HUES6 (cell line): ENCODE measurements around the gene BCL2L1.

ENCODE experiments used
- H3K27ac ChIP-seq: 2 replicates; pipeline ENCODE4 v1.7.0; 2013; ENCODE audit warnings: low read depth, mild to moderate bottlenecking, low read length, inconsistent platforms
- H3K27me3 ChIP-seq: 2 replicates; pipeline ENCODE4 v1.6.1; 2013; ENCODE audit warnings: low read length; ENCODE audit not compliant: control insufficient read depth, insufficient read depth
- H3K36me3 ChIP-seq: 2 replicates; pipeline ENCODE4 v1.6.1; 2013; ENCODE audit warnings: low read length; ENCODE audit not compliant: control insufficient read depth, insufficient read depth
- H3K4me1 ChIP-seq: 2 replicates; pipeline ENCODE4 v1.6.1; 2013; ENCODE audit warnings: low read length; ENCODE audit not compliant: control insufficient read depth, insufficient read depth
- H3K4me3 ChIP-seq: 2 replicates; pipeline ENCODE4 v1.5.1; 2013; ENCODE audit warnings: low read depth, low read length
- H3K9ac ChIP-seq: one replicate; pipeline ENCODE4 v1.6.1; 2013; ENCODE audit warnings: mild to moderate bottlenecking, low read length
- H3K9me3 ChIP-seq: 2 replicates; pipeline ENCODE4 v1.6.1; 2013; ENCODE audit warnings: low read depth, low read length; ENCODE audit not compliant: control insufficient read depth, insufficient read depth

The BCL2L1 gene

GRCh38 chr20:31698243-31698802, 24.3 kb downstream of the BCL2L1 start:
- Histone ChIP-seq H3K27ac (0 out of 2 replicates have a peak overlapping the region, but pooled peaks have one; percentile 36), H3K9me3 (no peaks in the 10 kb centered on the region), H3K4me3 (no peak overlapping the region), H3K36me3 (peaks cover 22% of the 10 kb centered on the region; the same call in 1 of the 2 replicates), H3K27me3 (no peaks in the 10 kb centered on the region), H3K9ac (no peak overlapping the region), H3K4me1 (peaks cover 41% of the 10 kb centered on the region)

DNA sequence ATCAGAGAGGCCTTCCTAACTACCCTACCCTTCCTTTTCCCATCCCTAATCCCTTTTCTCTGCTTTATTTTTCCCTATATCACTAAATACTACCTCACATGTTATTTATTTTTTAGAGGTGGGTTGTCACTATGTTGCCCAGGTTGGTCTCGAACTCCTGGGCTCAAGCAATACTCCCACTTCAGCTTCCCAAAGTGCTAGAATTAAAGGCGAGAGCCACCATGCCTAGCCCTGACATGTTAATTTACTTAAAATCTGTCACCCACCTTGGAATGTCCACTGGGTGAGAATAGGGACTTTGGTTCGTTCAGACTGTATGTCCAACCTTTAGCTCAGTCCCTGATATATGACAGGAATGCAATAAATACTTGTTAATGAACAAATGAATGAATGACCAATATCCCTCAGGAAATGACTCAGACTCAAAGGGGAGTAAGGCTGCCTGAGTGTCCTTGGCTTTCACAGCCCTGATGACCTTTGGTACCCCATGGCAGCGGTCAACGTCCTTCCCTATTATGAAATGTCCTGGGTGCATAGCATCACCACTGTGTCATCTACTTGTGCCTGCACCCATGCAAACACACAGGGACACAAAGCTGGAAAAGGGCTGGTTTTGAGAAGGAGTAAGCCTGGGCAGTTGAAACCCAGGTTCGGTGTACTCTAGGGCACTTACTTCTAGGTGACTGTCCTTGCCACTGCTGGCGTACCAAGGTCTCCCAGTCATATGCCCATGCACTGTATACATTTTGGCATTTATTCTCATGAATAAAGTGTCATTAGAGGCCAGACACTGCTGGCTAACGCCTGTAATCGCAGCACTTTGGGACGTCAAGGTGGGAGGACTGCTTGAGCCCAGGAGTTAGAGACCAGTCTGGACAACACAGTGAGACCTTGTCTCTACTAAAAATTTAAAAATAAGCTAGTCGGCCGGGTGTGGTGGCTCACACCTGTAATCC, 26.5 kb downstream of the BCL2L1 start:
- Histone ChIP-seq H3K9ac (no peak overlapping the region), H3K4me1 (peaks cover 51% of the 10 kb centered on the region), H3K36me3 (peaks cover 12% of the 10 kb centered on the region; the same call in 1 of the 2 replicates), H3K27me3 (no peaks in the 10 kb centered on the region), H3K9me3 (no peaks in the 10 kb centered on the region), H3K27ac (no peak overlapping the region), H3K4me3 (no peak overlapping the region)

GRCh38 chr20:31694842-31695593, 27.6 kb downstream of the BCL2L1 start:
- Histone ChIP-seq H3K27me3 (no peaks in the 10 kb centered on the region), H3K27ac (no peak overlapping the region), H3K4me3 (no peak overlapping the region), H3K9ac (no peak overlapping the region), H3K4me1 (peaks cover 51% of the 10 kb centered on the region), H3K9me3 (no peaks in the 10 kb centered on the region), H3K36me3 (peaks cover 12% of the 10 kb centered on the region; the same call in 1 of the 2 replicates)

DNA sequence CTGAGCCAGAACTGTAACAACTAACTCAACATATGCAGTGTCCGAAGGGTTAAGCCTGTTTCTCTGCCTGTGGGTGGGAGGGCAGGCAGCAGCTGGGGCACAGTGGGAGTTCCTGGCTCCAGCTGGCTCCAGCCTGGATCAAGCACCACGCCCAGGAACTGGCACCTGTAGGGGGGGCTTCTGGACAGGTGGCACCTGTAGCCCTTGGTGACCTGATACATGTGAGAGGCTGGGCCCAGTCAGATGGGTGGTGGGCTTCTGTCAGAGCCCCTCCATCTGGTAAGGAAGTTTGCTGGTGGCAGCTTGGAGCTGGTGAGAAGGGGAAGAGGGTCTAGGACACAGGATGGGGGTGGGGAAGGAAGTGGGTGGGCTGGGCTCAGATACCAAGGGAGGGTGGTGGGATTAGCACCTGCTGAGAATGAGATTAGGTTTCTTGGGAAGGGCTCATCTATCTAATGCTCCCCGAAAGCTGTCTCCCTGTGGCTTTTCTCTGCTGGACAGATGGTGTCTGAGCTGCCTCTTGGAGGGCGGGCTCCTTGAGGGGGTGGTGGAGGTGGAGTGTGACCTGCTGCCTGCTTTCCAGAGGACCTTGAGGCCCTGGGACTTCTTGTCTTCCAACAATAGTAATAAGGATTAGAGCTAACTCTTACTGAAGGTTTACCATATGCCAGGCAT, 28.5 kb downstream of the BCL2L1 start:
- H3K36me3 ChIP-seq, result 0 out of 2 replicates have a peak, but pooled peaks cover 6% of the 10 kb centered on the region
- peaks cover 46% of the 10 kb centered on the region for H3K4me1 ChIP-seq
- no peaks in the 10 kb centered on the region for H3K27me3 ChIP-seq
- no peak overlapping the region for H3K27ac ChIP-seq
- no peak overlapping the region for H3K4me3 ChIP-seq
- H3K9ac ChIP-seq, result no peak overlapping the region
- H3K9me3 ChIP-seq, result no peaks in the 10 kb centered on the region

- no peak overlapping the region for H3K9ac ChIP-seq
- H3K36me3 ChIP-seq, result peaks cover 8% of the 10 kb centered on the region; the same call in 1 of the 2 replicates
- no peaks in the 10 kb centered on the region for H3K9me3 ChIP-seq
- no peak overlapping the region for H3K27ac ChIP-seq
- no peaks in the 10 kb centered on the region for H3K27me3 ChIP-seq
- H3K4me1 ChIP-seq, result peaks cover 40% of the 10 kb centered on the region
- no peak overlapping the region for H3K4me3 ChIP-seq
These were observed 29.3 kb downstream of the BCL2L1 start for GRCh38 chr20:31693402-31693801.

- H3K27me3 ChIP-seq, result no peaks in the 10 kb centered on the region
- no peak overlapping the region for H3K27ac ChIP-seq
- peaks cover 14% of the 10 kb centered on the region for H3K36me3 ChIP-seq
- no peak overlapping the region for H3K4me3 ChIP-seq
- no peaks in the 10 kb centered on the region for H3K9me3 ChIP-seq
- H3K4me1 ChIP-seq, result peaks cover 40% of the 10 kb centered on the region
- H3K9ac ChIP-seq, result no peak overlapping the region
These were observed 30.9 kb downstream of the BCL2L1 start for GRCh38 chr20:31691646-31692275.

DNA sequence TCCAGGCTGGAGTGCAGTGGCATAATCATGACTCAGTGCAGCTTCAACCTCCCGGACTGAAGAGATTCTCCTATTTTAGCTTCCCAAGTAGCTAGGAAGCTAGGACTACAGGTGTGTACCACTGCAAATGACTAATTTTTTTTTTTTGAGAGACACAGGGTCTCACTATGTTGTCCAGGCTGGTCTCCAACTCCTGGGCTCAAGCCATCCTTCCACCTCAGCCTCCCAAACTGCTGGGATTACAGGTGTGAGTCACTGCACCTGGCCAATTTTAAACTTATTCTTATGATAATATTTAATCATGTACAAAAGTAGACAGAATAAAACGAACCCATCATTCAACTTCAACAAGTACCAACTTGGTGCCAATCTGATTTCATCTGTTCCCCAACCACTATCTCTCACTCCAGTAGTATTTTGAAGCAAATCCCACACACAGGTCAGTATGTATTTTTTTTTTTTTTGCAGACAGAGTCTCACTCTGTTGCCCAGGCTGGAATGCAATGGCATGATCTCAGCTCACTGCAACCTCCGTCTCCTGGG, 32.5 kb downstream of the BCL2L1 start:
- Histone ChIP-seq H3K4me3 (no peak overlapping the region), H3K9me3 (no peaks in the 10 kb centered on the region), H3K9ac (no peak overlapping the region), H3K4me1 (peaks cover 40% of the 10 kb centered on the region), H3K36me3 (peaks cover 24% of the 10 kb centered on the region), H3K27me3 (no peaks in the 10 kb centered on the region), H3K27ac (no peak overlapping the region)

GRCh38 chr20:31689141-31689540, 33.5 kb downstream of the BCL2L1 start:
- H3K27ac ChIP-seq, result no peak overlapping the region
- H3K27me3 ChIP-seq, result no peaks in the 10 kb centered on the region
- no peak overlapping the region for H3K9ac ChIP-seq
- no peak overlapping the region for H3K4me3 ChIP-seq
- no peaks in the 10 kb centered on the region for H3K9me3 ChIP-seq
- H3K36me3 ChIP-seq, result peaks cover 24% of the 10 kb centered on the region
- H3K4me1 ChIP-seq, result peaks cover 29% of the 10 kb centered on the region

DNA sequence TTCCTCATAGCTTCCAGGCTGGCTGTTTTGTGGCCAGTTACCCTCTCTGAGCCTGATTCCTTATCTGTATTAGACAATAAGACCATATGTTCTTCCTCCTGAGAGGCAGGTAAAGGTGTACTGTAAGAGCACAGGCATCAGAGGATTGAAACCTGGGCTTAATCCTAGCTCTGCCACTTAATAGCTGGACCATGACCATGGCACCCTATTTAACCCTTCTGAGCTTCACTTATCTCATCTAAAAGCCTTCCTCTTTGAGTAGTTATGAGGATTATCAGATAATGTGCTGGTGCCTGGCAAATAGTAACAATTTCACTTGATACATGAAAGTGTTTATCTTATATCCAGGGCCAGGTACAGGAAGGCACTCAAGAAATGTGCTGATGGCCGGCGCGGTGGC, 34.9 kb downstream of the BCL2L1 start:
- Histone ChIP-seq H3K36me3 (peaks cover 24% of the 10 kb centered on the region), H3K4me1 (peaks cover 20% of the 10 kb centered on the region), H3K27ac (no peak overlapping the region), H3K9ac (no peak overlapping the region), H3K27me3 (no peaks in the 10 kb centered on the region), H3K9me3 (no peaks in the 10 kb centered on the region), H3K4me3 (no peak overlapping the region)
